Measurements from ENCODE around the gene CYP21A2.
"Not testable (repeated sequence)": the region's sequence is repeated elsewhere in the genome, so short reads cannot be mapped to it uniquely, and the experiment has no call there.

Gene CYP21A2

DNA sequence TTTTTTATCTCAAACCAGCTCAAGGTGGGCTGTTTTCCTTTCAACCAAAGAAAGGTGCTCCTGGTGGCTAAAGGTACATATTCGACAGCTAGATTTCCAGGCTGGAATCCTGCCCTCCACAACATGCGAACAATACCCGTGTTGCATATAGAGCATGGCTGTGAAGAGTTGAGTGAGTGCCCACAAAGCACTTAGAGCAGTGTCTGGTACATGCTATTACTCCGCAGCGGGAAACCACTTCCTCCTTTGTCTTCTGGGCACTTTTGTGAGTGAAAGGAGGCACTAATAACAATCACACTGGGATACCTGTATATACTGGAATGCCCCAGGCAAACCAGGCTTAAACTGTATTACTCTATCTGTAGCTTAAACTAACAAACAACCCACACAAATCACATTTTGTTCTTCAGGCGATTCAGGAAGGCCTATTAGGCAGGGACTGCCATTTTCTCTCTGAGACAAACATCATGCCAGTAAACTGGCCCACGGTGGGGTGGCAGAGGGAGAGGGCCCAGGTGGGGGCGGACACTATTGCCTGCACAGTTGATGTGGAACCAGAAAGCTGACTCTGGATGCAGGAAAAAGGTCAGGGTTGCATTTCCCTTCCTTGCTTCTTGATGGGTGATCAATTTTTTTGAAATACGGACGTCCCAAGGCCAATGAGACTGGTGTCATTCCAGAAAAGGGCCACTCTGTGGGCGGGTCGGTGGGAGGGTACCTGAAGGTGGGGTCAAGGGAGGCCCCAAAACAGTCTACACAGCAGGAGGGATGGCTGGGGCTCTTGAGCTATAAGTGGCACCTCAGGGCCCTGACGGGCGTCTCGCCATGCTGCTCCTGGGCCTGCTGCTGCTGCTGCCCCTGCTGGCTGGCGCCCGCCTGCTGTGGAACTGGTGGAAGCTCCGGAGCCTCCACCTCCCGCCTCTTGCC is at the start of gene CYP21A2:
CYP21A2 (plus strand) TSS at position 818 of the 927 bp plus-strand sequence; CDS start at position 826, 8 bp downstream.
- not testable (repeated sequence) for DNase-seq (ENCODE audit: low spot score)

- DNase-seq (ENCODE audit: low spot score), result not testable (repeated sequence)
These were observed 48.9 kb upstream of the CYP21A2 start for GRCh38 chr6:31989363-31989762.

DNA sequence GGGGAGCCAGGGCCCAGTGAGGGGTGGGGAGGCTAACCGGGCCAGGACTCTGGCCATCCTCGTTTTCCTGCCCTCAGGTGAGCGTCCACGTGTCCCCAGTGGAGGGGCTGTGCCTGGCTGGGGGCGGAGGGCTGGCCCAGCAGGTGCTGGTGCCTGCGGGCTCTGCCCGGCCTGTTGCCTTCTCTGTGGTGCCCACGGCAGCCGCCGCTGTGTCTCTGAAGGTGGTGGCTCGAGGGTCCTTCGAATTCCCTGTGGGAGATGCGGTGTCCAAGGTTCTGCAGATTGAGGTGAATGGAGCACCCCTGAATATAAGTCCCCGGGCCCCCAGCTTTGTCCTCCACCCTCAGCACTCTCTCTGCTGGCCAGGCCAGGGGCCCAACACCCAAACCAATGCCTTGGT is 43.8 kb upstream of the CYP21A2 start:
- DNase-seq (ENCODE audit: low spot score), result not testable (repeated sequence)

GRCh38 chr6:31996385-31996784 is 41.8 kb upstream of the CYP21A2 start:
- DNase-seq (ENCODE audit: low spot score), result not testable (repeated sequence)

- not testable (repeated sequence) for DNase-seq (ENCODE audit: low spot score)
These were observed 35.5 kb upstream of the CYP21A2 start for GRCh38 chr6:32002546-32003268.

- not testable (repeated sequence) for DNase-seq (ENCODE audit: low spot score)
These were observed 34.9 kb upstream of the CYP21A2 start for GRCh38 chr6:32003301-32003700.

DNA sequence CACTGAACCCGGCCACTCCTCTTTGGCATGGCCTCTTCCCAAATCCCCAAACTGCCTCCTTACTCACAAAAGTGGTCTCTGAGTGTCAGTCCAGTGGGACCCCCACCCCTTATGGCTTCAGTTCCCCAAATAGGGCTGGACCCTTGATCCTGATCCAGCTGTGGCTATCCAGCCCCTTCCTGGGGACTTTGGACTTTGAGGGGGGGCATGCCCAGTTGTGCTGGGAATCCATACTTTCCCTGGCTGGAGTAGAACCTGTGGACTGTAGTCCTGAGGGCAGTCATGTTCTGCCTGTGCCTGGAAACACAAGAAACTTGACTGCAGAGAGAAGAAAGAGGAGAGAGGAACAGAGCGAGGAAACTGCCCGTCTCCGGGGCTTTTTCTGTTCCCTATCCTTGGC is 33.8 kb upstream of the CYP21A2 start:
- not testable (repeated sequence) for DNase-seq (ENCODE audit: low spot score)

GRCh38 chr6:32004864-32005537 is 33.2 kb upstream of the CYP21A2 start:
- not testable (repeated sequence) for DNase-seq (ENCODE audit: low spot score)

DNA sequence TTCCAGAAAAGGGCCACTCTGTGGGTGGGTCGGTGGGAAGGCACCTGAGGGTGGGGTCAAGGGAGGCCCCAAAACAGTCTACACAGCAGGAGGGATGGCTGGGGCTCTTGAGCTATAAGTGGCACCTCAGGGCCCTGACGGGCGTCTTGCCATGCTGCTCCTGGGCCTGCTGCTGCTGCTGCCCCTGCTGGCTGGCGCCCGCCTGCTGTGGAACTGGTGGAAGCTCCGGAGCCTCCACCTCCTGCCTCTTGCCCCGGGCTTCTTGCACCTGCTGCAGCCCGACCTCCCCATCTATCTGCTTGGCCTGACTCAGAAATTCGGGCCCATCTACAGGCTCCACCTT is 32.7 kb upstream of the CYP21A2 start:
- not testable (repeated sequence) for DNase-seq (ENCODE audit: low spot score)

- not testable (repeated sequence) for DNase-seq (ENCODE audit: low spot score)
These were observed 32.2 kb upstream of the CYP21A2 start for GRCh38 chr6:32005991-32006529.

DNA sequence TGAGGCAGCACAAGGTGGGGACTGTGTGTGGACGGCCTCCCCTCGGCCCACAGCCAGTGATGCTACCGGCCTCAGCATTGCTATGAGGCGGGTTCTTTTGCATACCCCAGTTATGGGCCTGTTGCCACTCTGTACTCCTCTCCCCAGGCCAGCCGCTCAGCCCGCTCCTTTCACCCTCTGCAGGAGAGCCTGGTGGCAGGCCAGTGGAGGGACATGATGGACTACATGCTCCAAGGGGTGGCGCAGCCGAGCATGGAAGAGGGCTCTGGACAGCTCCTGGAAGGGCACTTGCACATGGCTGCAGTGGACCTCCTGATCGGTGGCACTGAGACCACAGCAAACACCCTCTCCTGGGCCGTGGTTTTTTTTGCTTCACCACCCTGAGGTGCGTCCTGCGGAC is 31.1 kb upstream of the CYP21A2 start:
- DNase-seq (ENCODE audit: low spot score), result not testable (repeated sequence)

DNA sequence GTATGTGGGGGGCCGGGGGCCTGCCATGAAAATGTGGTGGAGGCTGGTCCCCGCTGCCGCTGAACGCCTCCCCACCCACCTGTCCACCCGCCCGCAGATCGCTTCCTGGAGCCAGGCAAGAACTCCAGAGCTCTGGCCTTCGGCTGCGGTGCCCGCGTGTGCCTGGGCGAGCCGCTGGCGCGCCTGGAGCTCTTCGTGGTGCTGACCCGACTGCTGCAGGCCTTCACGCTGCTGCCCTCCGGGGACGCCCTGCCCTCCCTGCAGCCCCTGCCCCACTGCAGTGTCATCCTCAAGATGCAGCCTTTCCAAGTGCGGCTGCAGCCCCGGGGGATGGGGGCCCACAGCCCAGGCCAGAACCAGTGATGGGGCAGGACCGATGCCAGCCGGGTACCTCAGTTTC is 30.2 kb upstream of the CYP21A2 start:
- not testable (repeated sequence) for DNase-seq (ENCODE audit: low spot score)

DNA sequence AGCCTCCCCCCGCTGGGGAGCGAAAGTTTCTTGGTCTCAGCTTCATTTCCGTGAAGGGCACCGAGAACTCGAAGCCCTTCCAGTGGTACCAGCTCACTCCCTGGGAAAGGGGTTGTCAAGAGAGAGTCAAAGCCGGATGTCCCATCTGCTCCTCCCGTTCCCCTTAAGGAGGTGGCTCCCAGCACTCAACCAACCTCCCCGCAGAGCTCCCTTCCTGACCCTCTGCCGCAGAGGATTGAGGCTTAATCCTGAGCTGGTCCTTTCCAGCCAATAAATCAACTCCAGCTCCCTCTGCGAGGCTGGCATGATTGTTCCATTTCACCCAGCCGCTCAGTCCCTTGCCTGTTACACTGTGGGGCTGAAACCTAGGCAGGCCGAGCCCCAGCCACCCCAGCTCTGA is 29.6 kb upstream of the CYP21A2 start:
- DNase-seq (ENCODE audit: low spot score), result not testable (repeated sequence)

DNA sequence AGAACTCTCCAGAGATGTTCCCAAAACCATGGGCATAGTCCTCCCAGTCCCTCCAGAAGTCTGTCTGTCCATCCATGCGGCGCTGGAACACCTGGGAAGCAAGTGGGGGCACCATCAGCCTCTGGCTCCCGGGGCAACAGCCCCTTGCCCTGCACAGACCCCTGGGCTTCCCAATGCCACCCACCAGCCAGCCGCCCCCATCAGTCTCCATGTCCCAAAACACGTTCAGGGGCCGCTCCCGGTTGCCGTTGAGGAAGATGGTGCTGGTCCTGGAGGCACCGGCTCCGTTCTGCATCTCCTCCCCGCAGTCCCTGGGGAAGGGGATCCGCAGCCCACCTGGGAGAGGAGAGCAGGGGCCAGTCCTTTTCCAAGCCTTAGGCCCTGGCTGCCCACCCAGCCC is 28.7 kb upstream of the CYP21A2 start:
- not testable (repeated sequence) for DNase-seq (ENCODE audit: low spot score)

DNA sequence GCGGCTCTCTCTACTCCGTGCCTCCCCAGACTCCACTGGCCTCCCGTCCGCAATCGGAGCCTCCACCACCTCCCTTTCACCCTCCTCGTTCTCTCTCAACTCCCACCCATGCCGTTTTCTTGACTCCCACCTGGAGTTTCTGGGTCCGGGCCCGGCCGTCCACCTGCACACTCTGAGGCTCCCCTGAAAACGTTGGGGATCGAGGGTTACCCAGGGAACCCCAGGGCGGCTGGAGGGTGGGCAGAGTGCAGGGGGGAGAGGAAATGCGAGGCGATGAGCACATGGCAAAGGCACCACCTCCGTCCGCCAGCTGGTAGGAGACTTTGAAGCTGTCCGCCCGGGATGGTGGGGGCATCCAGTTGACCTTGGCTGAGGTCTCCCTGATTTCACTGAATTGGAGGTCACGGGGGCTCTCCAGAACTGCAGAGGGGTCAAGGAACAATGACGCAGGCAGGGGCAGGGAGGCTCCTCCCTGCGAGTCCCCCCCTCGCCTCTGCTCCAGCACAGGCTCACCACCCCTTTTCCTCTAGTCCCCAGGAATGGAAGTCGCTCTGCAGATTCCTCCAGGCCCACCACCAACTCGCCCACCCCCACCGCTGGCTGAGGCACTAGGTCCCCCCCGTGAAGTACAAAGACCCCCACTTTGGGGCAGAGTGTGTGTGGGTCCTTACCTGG is 27.2 kb upstream of the CYP21A2 start:
- DNase-seq (ENCODE audit: low spot score), result not testable (repeated sequence)

- DNase-seq (ENCODE audit: low spot score), result not testable (repeated sequence)
These were observed 25.1 kb upstream of the CYP21A2 start for GRCh38 chr6:32012941-32013617.

DNA sequence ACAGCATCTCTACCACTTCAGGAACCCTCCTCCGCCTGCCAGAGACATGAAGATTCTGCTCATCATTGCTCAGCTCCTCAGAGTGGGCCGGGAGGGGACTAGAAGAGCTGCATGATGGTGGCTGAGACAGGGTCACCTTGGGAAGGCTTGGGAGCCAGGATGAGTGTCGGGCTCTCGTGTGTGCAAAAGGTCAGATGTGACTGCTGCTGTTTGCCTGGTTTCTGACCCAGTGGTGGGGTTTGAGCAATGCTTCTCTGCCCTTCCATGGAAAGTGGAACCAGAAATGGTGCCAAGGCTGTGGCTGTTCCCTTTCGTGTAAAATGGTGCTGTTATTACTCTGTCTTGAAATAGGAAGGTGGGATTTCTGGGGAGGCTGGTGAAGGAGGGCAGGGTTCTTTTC is 24.5 kb upstream of the CYP21A2 start:
- not testable (repeated sequence) for DNase-seq (ENCODE audit: low spot score)

DNA sequence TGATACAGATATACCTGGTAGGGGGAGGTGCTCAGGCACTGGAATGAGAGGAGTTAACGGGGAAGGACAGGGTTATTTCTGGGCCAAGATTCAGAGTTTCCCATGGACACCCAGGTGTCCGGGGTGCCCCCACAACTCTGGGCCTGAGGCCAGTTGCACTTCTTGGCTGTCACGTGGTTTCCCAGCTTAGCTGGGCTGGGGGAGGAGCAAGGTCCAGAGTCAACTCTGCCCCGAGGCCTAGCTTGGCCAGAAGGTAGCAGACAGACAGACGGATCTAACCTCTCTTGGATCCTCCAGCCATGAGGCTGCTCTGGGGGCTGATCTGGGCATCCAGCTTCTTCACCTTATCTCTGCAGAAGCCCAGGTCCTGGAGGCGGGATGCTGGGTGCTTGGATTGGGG is 23.7 kb upstream of the CYP21A2 start, which contains the start of gene C4B:
C4B (plus strand) TSS at position 249 of the 400 bp plus-strand sequence; CDS start at position 300, 51 bp downstream.
- not testable (repeated sequence) for DNase-seq (ENCODE audit: low spot score)

- not testable (repeated sequence) for DNase-seq (ENCODE audit: low spot score)
These were observed 16.1 kb upstream of the CYP21A2 start for GRCh38 chr6:32022100-32022499.

- not testable (repeated sequence) for DNase-seq (ENCODE audit: low spot score)
These were observed 9.6 kb upstream of the CYP21A2 start for GRCh38 chr6:32028631-32029030.

DNA sequence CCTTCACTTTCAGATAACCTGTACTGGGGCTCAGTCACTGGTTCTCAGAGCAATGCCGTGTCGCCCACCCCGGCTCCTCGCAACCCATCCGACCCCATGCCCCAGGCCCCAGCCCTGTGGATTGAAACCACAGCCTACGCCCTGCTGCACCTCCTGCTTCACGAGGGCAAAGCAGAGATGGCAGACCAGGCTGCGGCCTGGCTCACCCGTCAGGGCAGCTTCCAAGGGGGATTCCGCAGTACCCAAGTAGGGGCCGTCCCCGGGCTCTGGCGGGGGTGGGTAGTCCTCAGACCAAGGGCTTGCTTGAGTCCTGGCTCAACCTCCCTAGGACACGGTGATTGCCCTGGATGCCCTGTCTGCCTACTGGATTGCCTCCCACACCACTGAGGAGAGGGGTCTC is 8.7 kb upstream of the CYP21A2 start:
- not testable (repeated sequence) for DNase-seq (ENCODE audit: low spot score)
